Sigmoid colon (tissue), 7 donors: ENCODE data around the gene KCNA10. TPM values are rescaled to one million over a fixed set of nuclear protein-coding genes. Genes with fewer than 3 reads are reported as not detected.

Experiments used
- DNase-seq: peaks from one replicate; pipeline ENCODE4 v3.0.0-alpha.2; 2019
- H3K27ac ChIP-seq, 4 donors: fragments of 200-600 bp; sonication (generic); one replicate each; pipeline ENCODE4 v1.5.1; 2016 to 2019; ENCODE audit warnings: mild to moderate bottlenecking in 1 of 4
- H3K27me3 ChIP-seq, 3 donors: fragments of 200-600 bp; sonication (generic); one replicate each; pipeline ENCODE4 v1.5.1; 2019; ENCODE audit warnings: mild to moderate bottlenecking in 1 of 3
- H3K36me3 ChIP-seq, 4 donors: fragments of 200-600 bp; sonication (generic); one replicate each; pipeline ENCODE4 v1.5.1; 2016 to 2019
- H3K4me1 ChIP-seq, 4 donors: fragments of 200-600 bp; sonication (generic); one replicate each; pipeline ENCODE4 v1.5.1; 2017 to 2019
- H3K4me3 ChIP-seq, 4 donors: fragments of 200-600 bp; sonication (generic); one replicate each; pipeline ENCODE4 v1.5.1; 2017 to 2019; ENCODE audit warnings: mild to moderate bottlenecking in 2 of 4, moderate library complexity in 1 of 4
- H3K9me3 ChIP-seq, 4 donors: fragments of 200-600 bp in 3 of 4; sonication (generic) in 3 of 4; one replicate each; pipeline versions ENCODE4 v1.5.1 to v1.6.1; 2013 to 2019
- EP300 ChIP-seq, 4 donors: sonication (generic); formaldehyde crosslinking; IDR thresholded peaks; one replicate each; pipeline ENCODE4 v1.6.1; 2017; ENCODE audit warnings: antibody characterized with exemption in 4 of 4
- POLR2A ChIP-seq, 2 donors: fragments of 450-650 bp; IDR thresholded peaks; one replicate each; pipeline ENCODE4 v1.6.1; 2016; ENCODE audit warnings: antibody characterized with exemption in 2 of 2, mild to moderate bottlenecking in 2 of 2, moderate library complexity in 2 of 2
- POLR2AphosphoS5 ChIP-seq, 4 donors: sonication (generic); formaldehyde crosslinking; IDR thresholded peaks; one replicate each; pipeline ENCODE4 v1.6.1; 2017; ENCODE audit warnings: antibody characterized with exemption in 4 of 4
- WGBS, 2 donors: extraction: QIAGEN DNeasy Blood & Tissue Kit; methylation state at CpG; one replicate each; pipeline ENCODE4 v1.1.7; 2013; 5-methylcytosine and 5-hydroxymethylcytosine counted together
- intact Hi-C: fragments of 100-400 bp; cut with DNase I; formaldehyde crosslinking; loops from one replicate; pipeline ENCODE4 v1.15.1; 2023
- polyA plus RNA-seq, 3 donors: library from polyadenylated mRNA; stranded (reverse); fragments of 200-250 nt; gene quantifications; one replicate each; pipeline ENCODE4 v1.2.3, GENCODE V29; 2013
- total RNA-seq, 4 donors: library from RNA; depleted of rRNA; stranded (reverse); fragments of >200 nt; gene quantifications; one replicate each; pipeline ENCODE4 v1.1.0, GENCODE V29; 2016
- TF ChIP-seq, protein P1 (sequence below), 4 experiments: fragments of 450-650 bp in 3 of 4; fragments of 200-600 bp in 1 of 4; IDR thresholded peaks; one replicate each; pipeline ENCODE4 v1.5.1; 2016 to 2019; ENCODE audit warnings: antibody characterized with exemption in 4 of 4, mild to moderate bottlenecking in 3 of 4, moderate library complexity in 2 of 4
- donor health status: healthy with polysubstance abuse.
- donor health status: Bipolar disorder and iron deficiency.
- donor health status: healthy.

The KCNA10 gene
- total and polyA plus RNA-seq, 7 donors = not detected

DNA sequence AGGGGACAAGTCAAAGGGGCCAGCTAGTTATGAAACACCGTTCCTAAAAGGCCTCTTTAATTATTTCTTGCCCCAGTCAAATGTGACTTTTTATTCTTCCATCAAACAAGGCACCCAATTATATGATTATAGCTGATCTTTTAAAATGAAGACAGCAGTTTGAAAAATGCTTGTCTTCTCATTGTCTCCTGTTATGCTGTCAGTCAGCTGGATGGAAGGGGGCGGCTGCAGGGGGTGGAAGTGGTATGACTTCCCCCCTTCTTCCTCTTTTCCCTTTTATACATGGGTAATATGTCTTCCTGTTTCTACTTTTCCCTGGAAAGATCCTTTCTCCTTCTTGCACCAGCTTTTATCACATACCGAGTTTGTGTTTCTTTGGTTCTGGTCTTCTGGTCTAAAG, 25.8 kb upstream of the KCNA10 start:
- Histone ChIP-seq H3K36me3 (no peaks in the 10 kb centered on the region), H3K9me3 (no peaks in the 10 kb centered on the region), H3K27ac (no peak overlapping the region), H3K4me1 (no peaks in the 10 kb centered on the region), H3K4me3 (no peak overlapping the region), H3K27me3 (peaks cover 0 to 6% (median 0%) of the 10 kb centered on the region in 3 donors)
- TF ChIP-seq POLR2A (IDR thresholded peaks at IDR 0.05) (no peak), POLR2AphosphoS5 (IDR thresholded peaks at IDR 0.05) (no peak)
- intact Hi-C loops = no loop called here
- WGBS, 2 donors = 64 to 70% methylated on average over 3 of the region's 3 CpGs
- no peak for DNase-seq

DNA sequence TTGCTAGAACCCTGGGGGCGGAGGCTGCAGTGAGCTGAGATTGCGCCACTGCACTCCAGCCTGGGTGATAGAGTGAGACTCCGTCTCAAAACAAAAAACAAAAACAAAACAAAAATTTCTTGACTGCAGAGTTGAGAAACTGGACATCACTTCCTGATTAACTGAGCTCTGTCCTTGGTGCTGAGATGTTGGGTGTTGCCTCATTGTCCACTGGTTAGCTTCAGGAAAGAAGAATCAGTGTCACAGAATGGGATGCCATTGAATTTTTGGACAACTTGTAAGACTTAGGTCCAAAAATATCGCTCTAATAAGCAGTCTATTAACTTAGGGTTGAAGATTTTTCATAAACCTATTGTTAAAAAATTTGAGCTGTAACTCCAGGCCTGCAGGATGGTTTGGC, 23.8 kb upstream of the KCNA10 start:
- Histone ChIP-seq H3K27me3 (peaks cover 0 to 10% (median 0%) of the 10 kb centered on the region in 3 donors), H3K27ac (no peak overlapping the region), H3K9me3 (no peaks in the 10 kb centered on the region), H3K4me1 (no peaks in the 10 kb centered on the region), H3K36me3 (no peaks in the 10 kb centered on the region), H3K4me3 (no peak overlapping the region)
- TF ChIP-seq POLR2A (IDR thresholded peaks at IDR 0.05) (no peak), POLR2AphosphoS5 (IDR thresholded peaks at IDR 0.05) (no peak), EP300 (IDR thresholded peaks at IDR 0.05) (no peak)
- TF ChIP-seq, protein P1, sequence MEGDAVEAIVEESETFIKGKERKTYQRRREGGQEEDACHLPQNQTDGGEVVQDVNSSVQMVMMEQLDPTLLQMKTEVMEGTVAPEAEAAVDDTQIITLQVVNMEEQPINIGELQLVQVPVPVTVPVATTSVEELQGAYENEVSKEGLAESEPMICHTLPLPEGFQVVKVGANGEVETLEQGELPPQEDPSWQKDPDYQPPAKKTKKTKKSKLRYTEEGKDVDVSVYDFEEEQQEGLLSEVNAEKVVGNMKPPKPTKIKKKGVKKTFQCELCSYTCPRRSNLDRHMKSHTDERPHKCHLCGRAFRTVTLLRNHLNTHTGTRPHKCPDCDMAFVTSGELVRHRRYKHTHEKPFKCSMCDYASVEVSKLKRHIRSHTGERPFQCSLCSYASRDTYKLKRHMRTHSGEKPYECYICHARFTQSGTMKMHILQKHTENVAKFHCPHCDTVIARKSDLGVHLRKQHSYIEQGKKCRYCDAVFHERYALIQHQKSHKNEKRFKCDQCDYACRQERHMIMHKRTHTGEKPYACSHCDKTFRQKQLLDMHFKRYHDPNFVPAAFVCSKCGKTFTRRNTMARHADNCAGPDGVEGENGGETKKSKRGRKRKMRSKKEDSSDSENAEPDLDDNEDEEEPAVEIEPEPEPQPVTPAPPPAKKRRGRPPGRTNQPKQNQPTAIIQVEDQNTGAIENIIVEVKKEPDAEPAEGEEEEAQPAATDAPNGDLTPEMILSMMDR (IDR thresholded peaks at IDR 0.05) = no peak
- DNase-seq = no peak
- 52 to 67% methylated on average over 4 of the region's 4 CpGs for WGBS, 2 donors
- intact Hi-C loops = no loop called here

DNA sequence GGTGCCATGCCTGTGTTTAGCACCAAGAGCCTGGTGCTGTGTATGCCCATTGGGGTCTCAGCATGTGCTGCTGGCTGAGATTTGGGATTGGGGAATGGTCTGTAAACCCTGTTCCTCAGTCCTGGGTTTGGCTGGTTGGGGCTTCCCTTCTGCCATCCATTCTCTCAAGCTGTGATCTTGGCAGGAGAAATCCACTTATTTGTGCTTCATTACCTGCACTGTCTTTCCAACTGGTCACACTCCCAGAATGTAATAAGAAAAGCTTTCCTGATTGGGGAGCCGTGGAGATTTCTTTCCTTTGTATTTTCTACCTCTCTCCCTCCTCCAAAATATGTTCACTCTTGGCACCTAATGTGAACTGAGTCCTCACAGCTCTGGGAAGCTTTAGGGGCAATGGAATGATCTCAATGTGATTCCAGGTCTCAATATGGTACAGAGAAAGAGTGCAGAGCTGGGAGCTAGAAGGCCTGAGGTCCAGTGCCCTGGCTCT, 23.0 kb upstream of the KCNA10 start:
- no peaks in the 10 kb centered on the region for H3K36me3 ChIP-seq
- H3K9me3 ChIP-seq = no peaks in the 10 kb centered on the region
- no peak overlapping the region for H3K4me3 ChIP-seq
- 0 to 37% methylated on average over 1 of the region's 1 CpG for WGBS, 2 donors
- H3K27me3 ChIP-seq = peaks cover 0 to 6% (median 0%) of the 10 kb centered on the region in 3 donors
- TF ChIP-seq, protein P1 (IDR thresholded peaks at IDR 0.05) = no peak
- TF ChIP-seq EP300 (IDR thresholded peaks at IDR 0.05) (no peak), POLR2AphosphoS5 (IDR thresholded peaks at IDR 0.05) (no peak), POLR2A (IDR thresholded peaks at IDR 0.05) (no peak)
- H3K27ac ChIP-seq = no peak overlapping the region
- no peak for DNase-seq
- intact Hi-C loops = no loop called here
- no peaks in the 10 kb centered on the region for H3K4me1 ChIP-seq

DNA sequence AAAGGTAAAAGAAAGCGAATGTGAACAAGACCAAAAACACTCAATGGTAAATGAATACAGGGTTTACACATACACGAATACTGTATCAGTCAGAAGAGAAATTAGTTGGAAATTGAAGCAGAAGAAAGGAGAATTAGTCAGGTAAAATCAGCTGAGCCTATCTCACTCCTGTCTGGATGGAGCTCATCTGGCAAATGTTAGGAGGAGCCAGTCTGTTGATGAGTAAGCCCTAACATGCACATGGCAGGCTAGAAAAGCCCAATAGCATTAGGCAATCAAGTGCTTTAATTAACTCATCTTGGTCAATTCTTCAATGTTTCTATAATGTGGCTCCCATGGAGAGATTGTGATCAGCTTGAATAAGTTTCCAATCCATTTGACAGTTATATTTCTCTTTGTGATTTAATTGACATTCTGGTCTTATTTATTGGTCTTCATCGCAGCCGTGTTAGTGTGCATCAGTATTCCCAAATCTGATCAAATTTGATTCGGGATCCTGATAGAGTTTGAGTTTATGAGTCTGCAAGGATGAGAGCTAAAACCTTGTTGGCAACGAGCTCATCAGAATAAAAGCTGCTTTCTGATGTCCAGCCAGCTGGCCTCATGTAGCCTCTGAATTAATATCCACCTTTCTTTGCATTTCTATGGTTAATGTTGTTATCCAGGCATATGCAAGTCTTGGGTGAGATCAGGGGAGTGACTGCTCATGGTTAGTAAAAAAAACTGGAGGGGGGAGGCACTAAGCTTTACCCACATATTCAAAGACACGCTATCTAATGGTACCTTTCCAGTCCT, 22.1 kb upstream of the KCNA10 start:
- DNase-seq = no peak
- Histone ChIP-seq H3K9me3 (no peaks in the 10 kb centered on the region), H3K4me3 (no peak overlapping the region), H3K4me1 (no peaks in the 10 kb centered on the region), H3K27ac (no peak overlapping the region), H3K36me3 (no peaks in the 10 kb centered on the region), H3K27me3 (peaks cover 0 to 6% (median 0%) of the 10 kb centered on the region in 3 donors)
- 53 to 64% methylated on average over 7 of the region's 7 CpGs for WGBS, 2 donors
- TF ChIP-seq EP300 (IDR thresholded peaks at IDR 0.05) = no peak
- no peak for TF ChIP-seq POLR2A (IDR thresholded peaks at IDR 0.05)
- TF ChIP-seq, protein P1 (IDR thresholded peaks at IDR 0.05) = no peak
- intact Hi-C loops = no loop called here

DNA sequence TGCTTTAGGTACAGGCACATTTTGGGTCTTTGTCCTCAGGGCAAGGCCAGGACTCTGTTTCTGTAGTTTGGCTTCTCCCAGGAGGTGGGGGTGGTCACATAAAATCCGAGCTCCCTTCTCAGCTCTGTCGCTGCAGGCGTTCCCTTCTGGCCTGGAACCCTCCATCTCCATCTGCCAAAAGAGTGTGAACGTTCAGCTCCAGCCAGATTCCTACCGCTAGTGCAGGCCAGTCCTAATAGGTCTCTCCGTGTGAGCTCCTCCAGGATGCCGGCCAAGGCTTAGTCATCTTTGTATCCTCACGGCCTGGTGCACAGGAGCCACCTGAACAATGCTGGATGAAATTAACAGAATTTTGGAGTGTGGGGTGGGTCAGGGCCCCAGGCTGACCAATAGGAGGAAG, 19.9 kb upstream of the KCNA10 start:
- intact Hi-C loops = no loop called here
- H3K4me1 ChIP-seq = no peaks in the 10 kb centered on the region
- no peak for DNase-seq
- H3K27ac ChIP-seq = no peak overlapping the region
- H3K27me3 ChIP-seq = peaks cover 0 to 6% (median 0%) of the 10 kb centered on the region in 3 donors
- TF ChIP-seq EP300 (IDR thresholded peaks at IDR 0.05) (no peak), POLR2AphosphoS5 (IDR thresholded peaks at IDR 0.05) (no peak), POLR2A (IDR thresholded peaks at IDR 0.05) (no peak)
- TF ChIP-seq, protein P1 (IDR thresholded peaks at IDR 0.05) = no peak
- no peaks in the 10 kb centered on the region for H3K36me3 ChIP-seq
- H3K4me3 ChIP-seq = no peak overlapping the region
- no peaks in the 10 kb centered on the region for H3K9me3 ChIP-seq
- WGBS, 2 donors = 75% methylated on average over 8 of the region's 8 CpGs
